ENCODE measurements around the gene GSTM3.
"Not testable (repeated sequence)": the region's sequence is repeated elsewhere in the genome, so short reads cannot be mapped to it uniquely, and the experiment has no call there.

Gene GSTM3

GRCh38 chr1:109726007-109726406 lies 14.8 kb downstream of the GSTM3 start:
- FAIRE-seq: no peak

- FAIRE-seq: no peak
These were observed 15.3 kb downstream of the GSTM3 start for GRCh38 chr1:109725510-109725909.

- no peak for FAIRE-seq
These were observed 15.9 kb downstream of the GSTM3 start for GRCh38 chr1:109724933-109725332.

GRCh38 chr1:109722908-109723691 lies 17.7 kb downstream of the GSTM3 start:
- FAIRE-seq: no peak

- no peak for FAIRE-seq
These were observed 18.9 kb downstream of the GSTM3 start for GRCh38 chr1:109721971-109722370.

- FAIRE-seq: no peak
These were observed 19.8 kb downstream of the GSTM3 start for GRCh38 chr1:109721042-109721441.

- FAIRE-seq: no peak
These were observed 21.5 kb downstream of the GSTM3 start for GRCh38 chr1:109719337-109719837.

GRCh38 chr1:109718495-109718894 lies 22.3 kb downstream of the GSTM3 start:
- no peak for FAIRE-seq

- FAIRE-seq: no peak
These were observed 23.1 kb downstream of the GSTM3 start for GRCh38 chr1:109717729-109718128.

GRCh38 chr1:109716570-109717090 lies 24.2 kb downstream of the GSTM3 start:
- FAIRE-seq: no peak

GRCh38 chr1:109716121-109716520 lies 24.7 kb downstream of the GSTM3 start:
- no peak for FAIRE-seq

GRCh38 chr1:109714661-109715372 lies 26.0 kb downstream of the GSTM3 start:
- no peak for FAIRE-seq

- FAIRE-seq: no peak
These were observed 27.2 kb downstream of the GSTM3 start for GRCh38 chr1:109713636-109714035.

GRCh38 chr1:109712321-109712864 lies 28.4 kb downstream of the GSTM3 start:
- FAIRE-seq: no peak

GRCh38 chr1:109711593-109712320 lies 29.1 kb downstream of the GSTM3 start, which contains the start of gene GSTM5:
TSS of gene GSTM5 (plus strand) at chr1:109712251. CDS start at chr1:109712313, 62 bp downstream.
- not testable (repeated sequence) for FAIRE-seq

- not testable (repeated sequence) for FAIRE-seq
These were observed 31.0 kb downstream of the GSTM3 start for GRCh38 chr1:109709822-109710221.

GRCh38 chr1:109708949-109709348 lies 31.9 kb downstream of the GSTM3 start:
- not testable (repeated sequence) for FAIRE-seq

- FAIRE-seq: no peak
These were observed 35.4 kb downstream of the GSTM3 start for GRCh38 chr1:109705411-109705810.

GRCh38 chr1:109704173-109704572 lies 36.7 kb downstream of the GSTM3 start:
- FAIRE-seq: no peak

- not testable (repeated sequence) for FAIRE-seq
These were observed 37.9 kb downstream of the GSTM3 start for GRCh38 chr1:109702940-109703339.

- not testable (repeated sequence) for FAIRE-seq
These were observed 43.0 kb downstream of the GSTM3 start for GRCh38 chr1:109697861-109698260.

GRCh38 chr1:109697066-109697465 lies 43.8 kb downstream of the GSTM3 start:
- no peak for FAIRE-seq

- not testable (repeated sequence) for FAIRE-seq
These were observed 45.7 kb downstream of the GSTM3 start for GRCh38 chr1:109695138-109695537.

All from islet of Langerhans (tissue), 1 donor.